ENCODE data around the gene CGB7.

Gene CGB7

GRCh38 chr19:49016067-49016839 is 41.3 kb downstream of the CGB7 start:
- 94 to 96% methylated on average over 24 of the region's 29 CpGs for WGBS, 2 experiments
- no peak overlapping the region for H3K27ac ChIP-seq (ENCODE audit: insufficient read depth, low read depth, low read length, poor library complexity, severe bottlenecking)
- peaks cover 25% of the 10 kb centered on the region for H3K27me3 ChIP-seq (ENCODE audit: control insufficient read depth, insufficient read depth, low read length, poor library complexity, severe bottlenecking)
- no peaks in the 10 kb centered on the region for H3K4me1 ChIP-seq (ENCODE audit: control insufficient read depth, insufficient read depth, low read length)
- H3K36me3 ChIP-seq (ENCODE audit: control insufficient read depth, insufficient read depth, low read length), result peaks cover under 1% of the 10 kb centered on the region
- no peak overlapping the region for H3K4me3 ChIP-seq (ENCODE audit: insufficient read depth, low read depth, low read length)
- H3K9me3 ChIP-seq (ENCODE audit: control insufficient read depth, low read length), result no peaks in the 10 kb centered on the region

GRCh38 chr19:49014870-49015255 is 42.7 kb downstream of the CGB7 start:
- no peak overlapping the region for H3K4me3 ChIP-seq (ENCODE audit: insufficient read depth, low read depth, low read length)
- peaks cover 9% of the 10 kb centered on the region for H3K36me3 ChIP-seq (ENCODE audit: control insufficient read depth, insufficient read depth, low read length)
- no peaks in the 10 kb centered on the region for H3K4me1 ChIP-seq (ENCODE audit: control insufficient read depth, insufficient read depth, low read length)
- H3K9me3 ChIP-seq (ENCODE audit: control insufficient read depth, low read length), result no peaks in the 10 kb centered on the region
- peaks cover 22% of the 10 kb centered on the region for H3K27me3 ChIP-seq (ENCODE audit: control insufficient read depth, insufficient read depth, low read length, poor library complexity, severe bottlenecking)
- H3K27ac ChIP-seq (ENCODE audit: insufficient read depth, low read depth, low read length, poor library complexity, severe bottlenecking), result no peak overlapping the region
- 93 to 94% methylated on average over 18 of the region's 18 CpGs for WGBS, 2 experiments

DNA sequence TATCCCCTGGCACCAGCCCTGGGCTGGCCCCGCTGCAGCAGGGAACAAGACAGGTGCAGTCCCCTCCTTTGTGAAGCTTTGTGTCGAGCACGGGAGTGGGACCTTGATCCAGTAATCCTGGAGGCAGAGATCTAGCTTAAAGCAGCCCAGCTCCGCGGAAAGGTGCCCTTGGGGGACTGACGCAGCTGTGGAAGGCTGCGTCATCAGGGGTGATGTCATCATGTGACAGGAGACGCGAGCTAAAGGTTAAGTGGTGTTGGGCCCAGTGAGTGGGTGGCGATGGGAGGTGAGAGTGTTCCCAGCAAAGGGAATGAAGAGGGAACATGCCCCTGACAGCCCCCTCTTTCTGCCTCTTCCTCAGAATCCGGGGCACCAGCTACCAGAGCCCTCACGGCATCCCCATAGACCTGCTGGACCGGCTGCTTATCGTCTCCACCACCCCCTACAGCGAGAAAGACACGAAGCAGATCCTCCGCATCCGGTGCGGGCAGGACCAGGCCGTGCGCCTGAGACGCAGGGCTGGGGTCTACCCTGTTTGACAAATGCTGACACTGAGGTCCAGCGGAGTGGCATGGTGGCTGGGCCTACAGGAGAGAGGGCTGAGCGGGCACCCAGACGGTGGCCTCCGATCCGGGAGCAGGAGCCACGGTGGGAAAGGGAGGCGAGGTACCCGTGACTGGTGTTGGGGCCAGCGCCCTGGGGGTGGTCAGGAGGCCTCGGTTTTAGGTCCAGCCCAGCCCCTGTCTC is 43.3 kb downstream of the CGB7 start:
- no peak overlapping the region for H3K4me3 ChIP-seq (ENCODE audit: insufficient read depth, low read depth, low read length)
- H3K4me1 ChIP-seq (ENCODE audit: control insufficient read depth, insufficient read depth, low read length), result no peaks in the 10 kb centered on the region
- H3K36me3 ChIP-seq (ENCODE audit: control insufficient read depth, insufficient read depth, low read length), result peaks cover 9% of the 10 kb centered on the region
- H3K27me3 ChIP-seq (ENCODE audit: control insufficient read depth, insufficient read depth, low read length, poor library complexity, severe bottlenecking), result peaks cover 20% of the 10 kb centered on the region
- H3K9me3 ChIP-seq (ENCODE audit: control insufficient read depth, low read length), result no peaks in the 10 kb centered on the region
- WGBS, 2 experiments, result 95 to 96% methylated on average over 32 of the region's 32 CpGs
- no peak overlapping the region for H3K27ac ChIP-seq (ENCODE audit: insufficient read depth, low read depth, low read length, poor library complexity, severe bottlenecking)

GRCh38 chr19:49011194-49011593 is 46.4 kb downstream of the CGB7 start:
- no peak overlapping the region for H3K27ac ChIP-seq (ENCODE audit: insufficient read depth, low read depth, low read length, poor library complexity, severe bottlenecking)
- no peak overlapping the region for H3K4me3 ChIP-seq (ENCODE audit: insufficient read depth, low read depth, low read length)
- no peaks in the 10 kb centered on the region for H3K4me1 ChIP-seq (ENCODE audit: control insufficient read depth, insufficient read depth, low read length)
- no peaks in the 10 kb centered on the region for H3K27me3 ChIP-seq (ENCODE audit: control insufficient read depth, insufficient read depth, low read length, poor library complexity, severe bottlenecking)
- no peaks in the 10 kb centered on the region for H3K9me3 ChIP-seq (ENCODE audit: control insufficient read depth, low read length)
- WGBS, 2 experiments, result 90% methylated on average over 17 of the region's 17 CpGs
- peaks cover 19% of the 10 kb centered on the region for H3K36me3 ChIP-seq (ENCODE audit: control insufficient read depth, insufficient read depth, low read length)

DNA sequence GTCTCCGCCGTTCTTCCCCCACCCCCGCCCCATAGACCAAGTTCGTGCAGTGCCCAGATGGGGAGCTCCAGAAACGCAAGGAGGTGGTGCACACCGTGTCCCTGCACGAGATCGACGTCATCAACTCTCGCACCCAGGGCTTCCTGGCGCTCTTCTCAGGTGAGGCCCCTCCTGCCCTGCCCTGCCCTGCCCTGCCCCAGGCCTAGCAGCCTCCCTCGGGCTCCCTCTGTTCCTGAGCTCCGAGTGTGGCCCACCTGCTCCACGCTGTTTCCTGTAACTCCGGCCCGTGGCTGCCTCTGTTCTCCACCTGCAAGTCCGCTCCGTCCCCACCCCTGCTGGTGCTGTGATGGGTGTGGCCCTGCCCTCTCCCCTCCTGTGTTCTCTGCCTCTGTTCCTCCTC is 47.1 kb downstream of the CGB7 start:
- Histone ChIP-seq H3K4me1 (ENCODE audit: control insufficient read depth, insufficient read depth, low read length) (no peaks in the 10 kb centered on the region), H3K9me3 (ENCODE audit: control insufficient read depth, low read length) (no peaks in the 10 kb centered on the region), H3K4me3 (ENCODE audit: insufficient read depth, low read depth, low read length) (no peak overlapping the region), H3K27ac (ENCODE audit: insufficient read depth, low read depth, low read length, poor library complexity, severe bottlenecking) (no peak overlapping the region), H3K27me3 (ENCODE audit: control insufficient read depth, insufficient read depth, low read length, poor library complexity, severe bottlenecking) (no peaks in the 10 kb centered on the region), H3K36me3 (ENCODE audit: control insufficient read depth, insufficient read depth, low read length) (peaks cover 19% of the 10 kb centered on the region)
- 91 to 94% methylated on average over 18 of the region's 18 CpGs for WGBS, 2 experiments

DNA sequence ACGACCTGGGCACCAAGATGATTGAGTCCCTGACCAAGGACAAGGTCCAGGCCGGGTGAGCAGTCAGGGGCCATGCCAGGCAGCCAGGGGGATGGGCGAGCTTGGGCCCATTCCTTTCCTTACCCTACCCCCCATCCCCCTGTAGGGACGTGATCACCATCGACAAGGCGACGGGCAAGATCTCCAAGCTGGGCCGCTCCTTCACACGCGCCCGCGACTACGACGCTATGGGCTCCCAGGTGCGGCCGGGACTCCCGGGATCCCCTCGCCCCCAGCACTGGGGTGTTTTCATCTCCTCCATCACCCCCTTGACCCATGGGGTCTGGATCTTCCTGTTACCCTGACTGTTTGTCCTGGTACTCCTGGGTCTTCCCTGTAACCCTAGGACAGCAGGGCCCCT is 47.7 kb downstream of the CGB7 start:
- H3K4me1 ChIP-seq (ENCODE audit: control insufficient read depth, insufficient read depth, low read length), result no peaks in the 10 kb centered on the region
- H3K4me3 ChIP-seq (ENCODE audit: insufficient read depth, low read depth, low read length), result no peak overlapping the region
- H3K27ac ChIP-seq (ENCODE audit: insufficient read depth, low read depth, low read length, poor library complexity, severe bottlenecking), result no peak overlapping the region
- H3K36me3 ChIP-seq (ENCODE audit: control insufficient read depth, insufficient read depth, low read length), result peaks cover 23% of the 10 kb centered on the region
- no peaks in the 10 kb centered on the region for H3K27me3 ChIP-seq (ENCODE audit: control insufficient read depth, insufficient read depth, low read length, poor library complexity, severe bottlenecking)
- WGBS, 2 experiments, result 94 to 96% methylated on average over 18 of the region's 18 CpGs
- H3K9me3 ChIP-seq (ENCODE audit: control insufficient read depth, low read length), result no peaks in the 10 kb centered on the region

DNA sequence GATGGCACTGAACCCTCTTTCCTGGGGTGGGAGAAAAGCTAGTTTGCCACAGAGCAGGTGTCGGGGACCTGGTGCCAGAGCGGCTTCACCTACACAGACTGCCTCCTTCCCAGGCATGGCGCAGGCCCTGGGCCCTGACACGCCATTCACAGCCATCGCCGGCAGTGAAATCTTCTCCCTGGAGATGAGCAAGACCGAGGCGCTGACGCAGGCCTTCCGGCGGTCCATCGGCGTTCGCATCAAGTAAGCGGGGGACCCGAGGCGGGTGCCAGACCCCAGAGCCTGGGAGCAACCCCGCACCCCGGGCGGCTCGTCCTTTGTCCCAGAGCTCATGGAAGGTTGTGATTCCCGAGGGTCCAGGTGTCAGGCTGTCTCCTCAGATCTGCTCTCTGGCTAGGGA is 50.6 kb downstream of the CGB7 start:
- peaks cover 30% of the 10 kb centered on the region for H3K36me3 ChIP-seq (ENCODE audit: control insufficient read depth, insufficient read depth, low read length)
- no peak overlapping the region for H3K4me3 ChIP-seq (ENCODE audit: insufficient read depth, low read depth, low read length)
- no peaks in the 10 kb centered on the region for H3K4me1 ChIP-seq (ENCODE audit: control insufficient read depth, insufficient read depth, low read length)
- no peaks in the 10 kb centered on the region for H3K9me3 ChIP-seq (ENCODE audit: control insufficient read depth, low read length)
- 95 to 96% methylated on average over 22 of the region's 22 CpGs for WGBS, 2 experiments
- H3K27me3 ChIP-seq (ENCODE audit: control insufficient read depth, insufficient read depth, low read length, poor library complexity, severe bottlenecking), result no peaks in the 10 kb centered on the region
- H3K27ac ChIP-seq (ENCODE audit: insufficient read depth, low read depth, low read length, poor library complexity, severe bottlenecking), result no peak overlapping the region

DNA sequence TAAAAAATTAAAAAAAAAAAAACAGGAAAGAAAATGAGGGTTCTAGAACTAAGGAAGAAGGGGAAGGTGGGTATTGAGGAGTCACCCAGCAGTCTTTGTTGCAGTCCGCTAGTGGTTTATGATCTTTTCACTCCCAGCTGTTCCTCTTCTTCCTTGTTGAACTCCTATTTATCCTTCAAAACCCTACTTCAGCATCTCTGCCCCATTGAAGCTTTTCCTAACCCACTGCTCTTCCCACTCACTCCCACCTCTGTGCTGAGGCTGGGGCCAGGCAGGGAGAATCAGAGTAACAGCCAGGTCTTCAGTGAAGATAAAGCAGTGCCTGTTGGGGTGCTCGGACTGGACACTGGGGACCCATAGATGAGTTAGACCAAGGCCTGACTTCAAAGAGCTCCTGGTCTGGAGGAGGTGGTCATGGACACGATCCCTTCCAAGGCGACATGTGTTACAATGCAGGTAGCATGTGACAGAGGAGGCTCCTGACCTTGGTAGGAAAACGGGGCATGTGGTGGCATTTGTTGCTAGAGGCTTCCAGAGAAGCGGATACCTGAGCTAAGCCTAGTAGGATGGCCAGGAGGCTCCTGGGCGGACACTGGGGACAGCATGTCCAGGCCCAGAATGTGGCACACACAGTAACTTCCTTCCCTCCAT is 52.5 kb downstream of the CGB7 start:
- no peak overlapping the region for H3K4me3 ChIP-seq (ENCODE audit: insufficient read depth, low read depth, low read length)
- H3K36me3 ChIP-seq (ENCODE audit: control insufficient read depth, insufficient read depth, low read length), result peaks cover 21% of the 10 kb centered on the region
- H3K27ac ChIP-seq (ENCODE audit: insufficient read depth, low read depth, low read length, poor library complexity, severe bottlenecking), result no peak overlapping the region
- no peaks in the 10 kb centered on the region for H3K9me3 ChIP-seq (ENCODE audit: control insufficient read depth, low read length)
- 94 to 98% methylated on average over 7 of the region's 7 CpGs for WGBS, 2 experiments
- no peaks in the 10 kb centered on the region for H3K4me1 ChIP-seq (ENCODE audit: control insufficient read depth, insufficient read depth, low read length)
- H3K27me3 ChIP-seq (ENCODE audit: control insufficient read depth, insufficient read depth, low read length, poor library complexity, severe bottlenecking), result no peaks in the 10 kb centered on the region

Data from ectodermal cell (in vitro differentiated cells).